Breast epithelium (tissue), 3 donors: ENCODE results near the gene UBXN11.

ENCODE experiments used
- POLR2A ChIP-seq: fragments of 450-650 bp; IDR thresholded peaks from one replicate; pipeline ENCODE4 v1.6.1; 2016; ENCODE audit warnings: antibody characterized with exemption, mild to moderate bottlenecking, moderate library complexity
- POLR2AphosphoS5 ChIP-seq, 3 donors: sonication (generic); formaldehyde crosslinking; IDR thresholded peaks; one replicate each; pipeline ENCODE4 v1.6.1; 2017; ENCODE audit warnings: antibody characterized with exemption in 3 of 3
- TF ChIP-seq, protein P1 (sequence below), 3 donors: fragments of 450-650 bp; IDR thresholded peaks; one replicate each; pipeline ENCODE4 v1.5.1; 2016 to 2017; ENCODE audit warnings: antibody characterized with exemption in 3 of 3, mild to moderate bottlenecking in 3 of 3, moderate library complexity in 3 of 3

DNA sequence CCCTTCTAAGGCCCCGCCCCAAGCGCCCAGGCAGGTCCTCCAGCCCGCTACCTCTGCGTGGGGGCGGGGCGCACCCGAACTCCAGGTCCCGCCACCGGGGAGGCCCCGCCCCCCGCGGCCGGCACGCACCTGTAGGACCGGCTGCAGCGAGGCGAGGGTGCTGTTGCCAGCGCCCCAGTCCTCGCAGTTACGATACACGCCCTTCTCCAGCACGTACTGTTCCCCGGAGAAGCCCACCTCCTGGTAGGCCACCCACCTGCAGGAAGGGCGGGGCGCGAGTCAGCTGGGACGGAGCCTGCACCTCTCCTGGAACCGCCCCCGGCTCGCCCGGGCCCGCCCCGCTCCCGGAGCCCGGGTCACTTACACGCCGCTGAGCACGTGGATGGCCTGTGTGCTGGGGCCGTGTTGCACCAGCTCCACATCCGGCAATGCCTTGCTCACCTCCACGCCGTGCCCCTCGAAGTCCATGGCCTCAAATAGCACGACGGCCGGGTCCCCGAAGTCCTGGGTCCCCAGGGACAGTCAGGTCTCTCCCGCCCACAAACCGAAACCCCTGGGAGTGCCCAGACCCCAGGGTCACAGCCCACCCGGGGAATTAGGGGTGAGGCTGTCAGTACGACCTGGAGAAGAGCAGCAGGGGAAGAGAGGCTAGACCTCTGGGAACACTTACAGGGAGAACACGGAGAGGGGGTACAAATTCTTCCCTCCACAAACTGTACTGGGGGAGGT lies 30.2 kb upstream of the UBXN11 start:
- TF ChIP-seq, protein P1, sequence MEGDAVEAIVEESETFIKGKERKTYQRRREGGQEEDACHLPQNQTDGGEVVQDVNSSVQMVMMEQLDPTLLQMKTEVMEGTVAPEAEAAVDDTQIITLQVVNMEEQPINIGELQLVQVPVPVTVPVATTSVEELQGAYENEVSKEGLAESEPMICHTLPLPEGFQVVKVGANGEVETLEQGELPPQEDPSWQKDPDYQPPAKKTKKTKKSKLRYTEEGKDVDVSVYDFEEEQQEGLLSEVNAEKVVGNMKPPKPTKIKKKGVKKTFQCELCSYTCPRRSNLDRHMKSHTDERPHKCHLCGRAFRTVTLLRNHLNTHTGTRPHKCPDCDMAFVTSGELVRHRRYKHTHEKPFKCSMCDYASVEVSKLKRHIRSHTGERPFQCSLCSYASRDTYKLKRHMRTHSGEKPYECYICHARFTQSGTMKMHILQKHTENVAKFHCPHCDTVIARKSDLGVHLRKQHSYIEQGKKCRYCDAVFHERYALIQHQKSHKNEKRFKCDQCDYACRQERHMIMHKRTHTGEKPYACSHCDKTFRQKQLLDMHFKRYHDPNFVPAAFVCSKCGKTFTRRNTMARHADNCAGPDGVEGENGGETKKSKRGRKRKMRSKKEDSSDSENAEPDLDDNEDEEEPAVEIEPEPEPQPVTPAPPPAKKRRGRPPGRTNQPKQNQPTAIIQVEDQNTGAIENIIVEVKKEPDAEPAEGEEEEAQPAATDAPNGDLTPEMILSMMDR (IDR thresholded peaks at IDR 0.05) = no peak
- no peak for TF ChIP-seq POLR2AphosphoS5 (IDR thresholded peaks at IDR 0.05)
- TF ChIP-seq POLR2A = no peak
